Uterus (tissue), 2 donors: ENCODE data around the gene TWSG1.

Experiments
- CTCF ChIP-seq, 4 experiments: fragments of 200-600 bp in 2 of 4; fragments of 450-650 bp in 2 of 4; sonication (generic) in 2 of 4; IDR thresholded peaks; one replicate each; pipeline ENCODE4 v1.5.1; 2016 to 2019; ENCODE audit warnings: antibody characterized with exemption in 4 of 4, mild to moderate bottlenecking in 2 of 4, moderate library complexity in 1 of 4
- POLR2A ChIP-seq, 2 donors: fragments of 450-650 bp; IDR thresholded peaks; one replicate each; pipeline ENCODE4 v1.6.1; 2016; ENCODE audit warnings: antibody characterized with exemption in 2 of 2, mild to moderate bottlenecking in 1 of 2, moderate library complexity in 1 of 2

- TF ChIP-seq CTCF (IDR thresholded peaks at IDR 0.05) (no peak), POLR2A (IDR thresholded peaks at IDR 0.05) (no peak)
These were observed 31.6 kb downstream of the TWSG1 start for GRCh38 chr18:9366126-9366714.
